ENCODE data around the gene TNKS2. TPM values are rescaled to one million over a fixed set of nuclear protein-coding genes. Genes with fewer than 3 reads are reported as not detected.

TNKS2 gene
- total and polyA plus RNA-seq, 2 experiments from 2014 or later = 11.9 to 40.4 TPM

GRCh38 chr10:91909117-91909677 is 111.0 kb downstream of the TNKS2 start, which contains the start of gene FGFBP3:
TSS of gene FGFBP3 (minus strand) at chr10:91909486. CDS start at chr10:91908969, 517 bp downstream.
- 2% methylated on average over 19 of the region's 19 CpGs for WGBS (ENCODE audit: low lambda C conversion rate, missing lambda C conversion rate)
- Histone ChIP-seq H3K79me2 (peaks cover 8% of the 10 kb centered on the region), H3K4me2 (peak within 1 kb of the TSS; percentile 92), H4K20me1 (ENCODE audit: insufficient read depth, poor library complexity, severe bottlenecking) (no peaks in the 10 kb centered on the region), H3K27me3 (no peaks in the 10 kb centered on the region), H3K36me3 (replicated peaks; ENCODE audit: insufficient read depth, low read depth) (no peaks in the 10 kb centered on the region), H3K27ac (peak within 1 kb of the TSS; percentile 22), H3K4me1 (ENCODE audit: insufficient read depth) (peaks cover 8% of the 10 kb centered on the region), H3K9me3 (ENCODE audit: low read depth) (no peaks in the 10 kb centered on the region), H3K9me2 (replicated peaks; ENCODE audit: insufficient read depth) (no peaks in the 10 kb centered on the region), H3K4me3 (peak within 1 kb of the TSS; percentile 94), H2AFZ (peak within 1 kb of the TSS; percentile 85)
- DNase-seq (ENCODE audit: low spot score) = peak; percentile 56
- no peak for TF ChIP-seq EZH2 (IDR thresholded peaks at IDR 0.05; ENCODE audit: borderline replicate concordance)
- no peak for TF ChIP-seq CTCF (IDR thresholded peaks at IDR 0.05; ENCODE audit: poor library complexity)
- no peak for TF ChIP-seq EZH2phosphoT487 (IDR thresholded peaks at IDR 0.05; ENCODE audit: low read depth, severe bottlenecking, unreplicated experiment)

GRCh38 chr10:91910467-91910866 is 112.2 kb downstream of the TNKS2 start:
- Histone ChIP-seq H3K9me3 (ENCODE audit: low read depth) (no peaks in the 10 kb centered on the region), H4K20me1 (ENCODE audit: insufficient read depth, poor library complexity, severe bottlenecking) (no peaks in the 10 kb centered on the region), H3K4me3 (no peak overlapping the region), H3K79me2 (peaks cover 8% of the 10 kb centered on the region), H3K27me3 (peaks cover 3% of the 10 kb centered on the region), H3K4me2 (no peak overlapping the region), H3K27ac (no peak overlapping the region), H2AFZ (no peak overlapping the region), H3K9me2 (replicated peaks; ENCODE audit: insufficient read depth) (no peaks in the 10 kb centered on the region), H3K36me3 (replicated peaks; ENCODE audit: insufficient read depth, low read depth) (no peaks in the 10 kb centered on the region), H3K4me1 (ENCODE audit: insufficient read depth) (peaks cover 8% of the 10 kb centered on the region)
- 90% methylated on average over 4 of the region's 4 CpGs for WGBS (ENCODE audit: low lambda C conversion rate, missing lambda C conversion rate)
- TF ChIP-seq CTCF (IDR thresholded peaks at IDR 0.05; ENCODE audit: poor library complexity) = no peak
- TF ChIP-seq EZH2 (IDR thresholded peaks at IDR 0.05; ENCODE audit: borderline replicate concordance) = no peak
- no peak for TF ChIP-seq EZH2phosphoT487 (IDR thresholded peaks at IDR 0.05; ENCODE audit: low read depth, severe bottlenecking, unreplicated experiment)
- DNase-seq (ENCODE audit: low spot score) = no peak

Small RNA genes within 50 kb of the gene (small RNA-seq; reads per million reads assigned to genes)
- not detected for gene AL359198.2
- gene SRP9P1 = not detected

Other genes with a start within 250 kb of the TNKS2 start
- gene PPP1R3C, start 165.4 kb upstream of the TNKS2 start, total RNA-seq = 45.0 and 65.7 TPM in 2 replicates
- 9.6 and 20.2 TPM in 2 replicates for gene PPP1R3C, start 165.4 kb upstream of the TNKS2 start, polyA plus RNA-seq
- 1.5 and 2.4 TPM in 2 replicates for gene FGFBP3, start 111.1 kb downstream of the TNKS2 start, total RNA-seq
- gene FGFBP3, start 111.1 kb downstream of the TNKS2 start, polyA plus RNA-seq = 2.6 and 5.6 TPM in 2 replicates
- gene BTAF1, start 125.3 kb downstream of the TNKS2 start, total RNA-seq = 45.0 and 45.4 TPM in 2 replicates
- 15.3 and 21.5 TPM in 2 replicates for gene BTAF1, start 125.3 kb downstream of the TNKS2 start, polyA plus RNA-seq

Data from hepatocyte (in vitro differentiated cells).